Measurements from ENCODE around the gene DNAAF2. TPM values are rescaled to one million over a fixed set of nuclear protein-coding genes. Genes with fewer than 3 reads are reported as not detected.

Gene DNAAF2
- total RNA-seq, 2 donors from 2014 or later, result 18.5 to 19.7 TPM

DNA sequence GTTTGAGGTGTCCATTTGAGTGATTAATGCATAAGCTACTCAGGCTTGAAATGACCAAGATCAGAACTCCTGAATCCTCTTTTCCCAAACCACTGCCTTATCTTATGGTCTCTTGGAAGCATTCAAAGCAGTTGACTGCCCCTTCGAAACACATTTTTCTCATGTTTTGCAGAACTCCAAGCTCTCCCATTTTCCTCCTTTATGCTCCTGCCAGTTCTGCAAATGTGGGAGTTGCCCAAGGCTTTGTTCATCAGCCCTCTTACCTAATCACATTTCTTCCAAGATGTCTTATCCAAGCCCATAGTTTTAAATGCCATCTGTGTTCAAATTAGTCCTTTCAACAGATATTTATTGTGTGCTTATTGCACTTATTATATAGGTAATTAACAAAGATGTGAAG, 1.8 kb upstream of the DNAAF2 start:
- Mint-ChIP-seq H3K36me3 (ENCODE audit: low read depth) (peaks cover 38% of the 10 kb centered on the region), H3K9me3 (no peaks in the 10 kb centered on the region), H3K27me3 (ENCODE audit: insufficient read depth) (no peaks in the 10 kb centered on the region), H3K27ac (no peak overlapping the region), H3K4me1 (peaks cover 21% of the 10 kb centered on the region), H3K4me3 (no peak overlapping the region)
- DNase-seq, result no peak
- no peak overlapping the region for H3K4me3 ChIP-seq (ENCODE audit: low read length)
- peaks cover 11% of the 10 kb centered on the region for H3K4me1 ChIP-seq (ENCODE audit: control insufficient read depth, insufficient read depth, low read length)
- peaks cover 23% of the 10 kb centered on the region for H3K36me3 ChIP-seq (ENCODE audit: control insufficient read depth, insufficient read depth, low read length)
- WGBS, 2 experiments (ENCODE audit: insufficient coverage in 1 of 2, insufficient read length in 1 of 2), result 84 to 100% methylated on average over 1 of the region's 1 CpG
- H3K9ac ChIP-seq (ENCODE audit: extremely low read depth, low read length, poor library complexity, severe bottlenecking), result no peak overlapping the region
- no peaks in the 10 kb centered on the region for H3K27me3 ChIP-seq (ENCODE audit: control insufficient read depth, insufficient read depth, low read length, poor library complexity, severe bottlenecking)
- H3K27ac ChIP-seq (ENCODE audit: low read depth, low read length), result no peak overlapping the region
- H3K9me3 ChIP-seq (ENCODE audit: control insufficient read depth, low read length), result no peaks in the 10 kb centered on the region
- TF ChIP-seq, protein P1, sequence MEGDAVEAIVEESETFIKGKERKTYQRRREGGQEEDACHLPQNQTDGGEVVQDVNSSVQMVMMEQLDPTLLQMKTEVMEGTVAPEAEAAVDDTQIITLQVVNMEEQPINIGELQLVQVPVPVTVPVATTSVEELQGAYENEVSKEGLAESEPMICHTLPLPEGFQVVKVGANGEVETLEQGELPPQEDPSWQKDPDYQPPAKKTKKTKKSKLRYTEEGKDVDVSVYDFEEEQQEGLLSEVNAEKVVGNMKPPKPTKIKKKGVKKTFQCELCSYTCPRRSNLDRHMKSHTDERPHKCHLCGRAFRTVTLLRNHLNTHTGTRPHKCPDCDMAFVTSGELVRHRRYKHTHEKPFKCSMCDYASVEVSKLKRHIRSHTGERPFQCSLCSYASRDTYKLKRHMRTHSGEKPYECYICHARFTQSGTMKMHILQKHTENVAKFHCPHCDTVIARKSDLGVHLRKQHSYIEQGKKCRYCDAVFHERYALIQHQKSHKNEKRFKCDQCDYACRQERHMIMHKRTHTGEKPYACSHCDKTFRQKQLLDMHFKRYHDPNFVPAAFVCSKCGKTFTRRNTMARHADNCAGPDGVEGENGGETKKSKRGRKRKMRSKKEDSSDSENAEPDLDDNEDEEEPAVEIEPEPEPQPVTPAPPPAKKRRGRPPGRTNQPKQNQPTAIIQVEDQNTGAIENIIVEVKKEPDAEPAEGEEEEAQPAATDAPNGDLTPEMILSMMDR (conservative IDR thresholded peaks at IDR 0.05), result no peak

DNA sequence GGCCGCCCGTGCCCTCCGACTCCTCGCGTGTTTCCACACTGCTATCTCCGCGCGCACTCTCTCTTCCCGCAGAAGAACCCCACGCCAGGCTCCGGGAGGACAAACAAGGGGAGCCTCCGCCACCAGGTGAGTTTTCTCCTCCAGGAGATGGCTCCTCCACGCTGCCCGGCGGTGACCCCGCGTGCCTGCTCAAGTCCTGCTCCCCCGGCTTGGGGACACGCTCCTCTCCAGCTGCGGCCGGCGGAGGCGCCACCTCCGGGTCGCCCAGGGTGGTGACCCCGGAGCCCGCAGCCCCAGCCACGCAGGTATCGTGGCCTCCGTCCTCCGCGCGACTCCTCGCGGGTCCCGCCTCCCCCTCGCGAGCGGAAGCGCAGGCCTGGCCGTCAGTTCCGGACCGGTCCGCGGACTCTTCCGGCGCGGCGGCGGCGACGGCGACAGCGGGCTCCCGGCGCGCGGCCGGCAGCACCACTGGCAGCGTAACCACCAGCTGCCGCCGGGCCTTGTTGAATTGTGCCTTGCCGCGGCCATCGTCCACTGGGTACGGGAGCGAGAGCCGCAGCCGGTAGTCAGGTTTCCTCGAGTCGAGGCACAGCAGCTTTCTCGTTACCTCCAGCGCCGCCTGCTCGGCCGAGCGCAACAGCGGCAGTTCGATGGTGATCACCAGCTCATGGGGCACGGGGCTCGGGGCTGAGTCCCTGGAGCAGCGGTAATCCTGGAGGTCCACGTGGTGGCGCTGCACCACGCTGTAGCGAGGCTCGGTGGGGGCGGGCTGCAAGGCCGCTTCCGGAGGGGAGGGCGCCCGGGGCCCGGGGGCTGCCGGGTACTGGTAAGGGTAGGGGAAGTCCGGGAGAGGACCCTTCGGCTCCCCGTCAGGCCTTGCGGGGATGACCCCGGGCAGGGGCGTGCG, 1.2 kb downstream of the DNAAF2 start:
- Histone ChIP-seq H3K27ac (ENCODE audit: low read depth, low read length) (peak overlapping the region; percentile 98), H3K4me1 (ENCODE audit: control insufficient read depth, insufficient read depth, low read length) (no peaks in the 10 kb centered on the region), H3K9ac (ENCODE audit: extremely low read depth, low read length, poor library complexity, severe bottlenecking) (peak overlapping the region; percentile 91), H3K36me3 (ENCODE audit: control insufficient read depth, insufficient read depth, low read length) (peaks cover 17% of the 10 kb centered on the region), H3K27me3 (ENCODE audit: control insufficient read depth, insufficient read depth, low read length, poor library complexity, severe bottlenecking) (no peaks in the 10 kb centered on the region), H3K4me3 (ENCODE audit: low read length) (peak overlapping the region; percentile 94), H3K9me3 (ENCODE audit: control insufficient read depth, low read length) (no peaks in the 10 kb centered on the region)
- peak; percentile 98 for DNase-seq
- no peaks in the 10 kb centered on the region for H3K27me3 Mint-ChIP-seq (ENCODE audit: insufficient read depth)
- H3K27ac Mint-ChIP-seq, result peak overlapping the region; percentile 97
- TF ChIP-seq, protein P1 (conservative IDR thresholded peaks at IDR 0.05), result peak; percentile 84
- no peaks in the 10 kb centered on the region for H3K9me3 Mint-ChIP-seq
- peaks cover 7% of the 10 kb centered on the region for H3K4me1 Mint-ChIP-seq
- 0% methylated on average over 26 to 101 of the region's 101 CpGs for WGBS, 2 experiments (ENCODE audit: insufficient coverage in 1 of 2, insufficient read length in 1 of 2)
- peak overlapping the region; percentile 87 for H3K4me3 Mint-ChIP-seq
- peaks cover 35% of the 10 kb centered on the region for H3K36me3 Mint-ChIP-seq (ENCODE audit: low read depth)

DNA sequence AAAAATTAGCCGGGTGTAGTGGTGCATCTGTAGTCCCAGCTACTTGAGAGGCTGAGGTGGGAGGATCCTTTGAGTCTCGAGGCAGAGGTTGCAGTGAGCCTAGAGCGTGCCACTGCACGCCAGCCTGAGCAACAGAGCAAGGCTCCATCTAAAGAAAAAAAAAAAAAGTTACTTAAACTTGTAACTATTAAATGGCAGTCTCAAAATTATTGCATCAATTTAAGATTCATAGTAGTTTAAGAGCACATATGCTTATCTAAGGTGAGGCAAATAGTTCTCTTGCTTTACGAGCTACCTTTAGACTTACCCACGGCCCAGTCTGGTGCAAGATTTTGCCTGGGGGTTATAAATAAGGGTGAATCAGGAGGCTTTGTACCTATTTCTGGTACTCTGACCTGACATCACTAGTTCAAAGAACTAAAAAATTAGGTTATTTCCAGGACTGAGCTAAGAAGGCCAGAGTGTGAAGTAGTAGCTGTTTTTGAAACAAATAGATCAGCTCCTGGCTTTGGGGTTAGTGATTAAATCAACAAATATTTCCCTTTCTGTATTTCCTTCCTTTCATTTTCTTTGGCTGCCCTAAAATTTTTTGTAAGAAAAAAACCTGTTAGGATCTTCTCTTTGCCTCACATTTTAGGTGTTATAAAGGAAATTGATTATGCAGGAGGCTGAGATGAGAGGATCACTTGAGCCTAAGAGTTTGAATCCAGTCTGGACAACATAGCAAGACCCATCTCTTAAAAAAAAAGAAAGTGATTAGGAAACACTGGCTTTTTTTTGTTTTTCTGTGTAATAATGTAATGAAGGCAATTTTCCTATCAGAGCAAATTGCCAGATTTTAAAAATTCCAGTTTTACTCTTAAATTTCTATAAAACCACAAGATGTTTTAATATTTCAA, 10.9 kb downstream of the DNAAF2 start:
- Histone ChIP-seq H3K4me1 (ENCODE audit: control insufficient read depth, insufficient read depth, low read length) (no peaks in the 10 kb centered on the region), H3K9me3 (ENCODE audit: control insufficient read depth, low read length) (no peaks in the 10 kb centered on the region), H3K36me3 (ENCODE audit: control insufficient read depth, insufficient read depth, low read length) (peaks cover 45% of the 10 kb centered on the region), H3K4me3 (ENCODE audit: low read length) (no peak overlapping the region), H3K27ac (ENCODE audit: low read depth, low read length) (no peak overlapping the region), H3K27me3 (ENCODE audit: control insufficient read depth, insufficient read depth, low read length, poor library complexity, severe bottlenecking) (no peaks in the 10 kb centered on the region), H3K9ac (ENCODE audit: extremely low read depth, low read length, poor library complexity, severe bottlenecking) (no peak overlapping the region)
- no peaks in the 10 kb centered on the region for H3K27me3 Mint-ChIP-seq (ENCODE audit: insufficient read depth)
- DNase-seq, result no peak
- peaks cover 16% of the 10 kb centered on the region for H3K4me1 Mint-ChIP-seq
- WGBS, 2 experiments (ENCODE audit: insufficient coverage in 1 of 2, insufficient read length in 1 of 2), result 87 to 97% methylated on average over 4 to 6 of the region's 6 CpGs
- H3K4me3 Mint-ChIP-seq, result no peak overlapping the region
- no peaks in the 10 kb centered on the region for H3K9me3 Mint-ChIP-seq
- no peak overlapping the region for H3K27ac Mint-ChIP-seq
- TF ChIP-seq, protein P1 (conservative IDR thresholded peaks at IDR 0.05), result no peak
- H3K36me3 Mint-ChIP-seq (ENCODE audit: low read depth), result peaks cover 35% of the 10 kb centered on the region

All from endodermal cell (in vitro differentiated cells).